CD14-positive monocyte (primary cell): ENCODE measurements around the gene MAP2K6. TPM values are rescaled to one million over a fixed set of nuclear protein-coding genes. Genes with fewer than 3 reads are reported as not detected.

Experiments
- DNase-seq, 3 donors: peaks; one replicate each; pipeline ENCODE4 v3.0.0-alpha.2; 2011 to 2022
- H2AFZ ChIP-seq: 2 replicates; pipeline ENCODE4 v1.6.0; 2012; ENCODE audit warnings: mild to moderate bottlenecking, low read depth, low read length, inconsistent platforms; ENCODE audit not compliant: insufficient read depth, poor library complexity, severe bottlenecking
- H3K27ac ChIP-seq, 2 donors: 1 replicate in 1 of 2; 2 replicates in 1 of 2; pipeline ENCODE4 v1.5.1; 2012 to 2013; ENCODE audit warnings: low read length in 2 of 2, control low read depth in 1 of 2, inconsistent platforms in 1 of 2, low read depth in 1 of 2, mild to moderate bottlenecking in 1 of 2
- H3K27me3 ChIP-seq, 2 donors: one replicate each; pipeline versions ENCODE4 v1.6.0 to v1.6.1; 2011 to 2013; ENCODE audit warnings: low read length in 2 of 2; ENCODE audit not compliant: control insufficient read depth in 2 of 2, insufficient read depth in 2 of 2
- H3K36me3 ChIP-seq, 2 donors: replicated peaks in 1 of 2; 1 replicate in 1 of 2; 2 replicates in 1 of 2; pipeline versions ENCODE4 v1.5.1 to v1.6.1; 2012 to 2013; ENCODE audit warnings: low read length in 2 of 2, control low read depth in 1 of 2, inconsistent platforms in 1 of 2, mild to moderate bottlenecking in 1 of 2; ENCODE audit not compliant: insufficient read depth in 2 of 2, control insufficient read depth in 1 of 2
- H3K4me1 ChIP-seq, 2 donors: 1 replicate in 1 of 2; 2 replicates in 1 of 2; pipeline versions ENCODE4 v1.5.1 to v1.6.1; 2012 to 2013; ENCODE audit warnings: low read length in 2 of 2, control low read depth in 1 of 2, inconsistent platforms in 1 of 2, mild to moderate bottlenecking in 1 of 2, moderate library complexity in 1 of 2; ENCODE audit not compliant: insufficient read depth in 2 of 2, control insufficient read depth in 1 of 2
- H3K4me2 ChIP-seq: replicated peaks from 2 replicates; pipeline ENCODE3; 2012; ENCODE audit warnings: low read length, moderate library complexity, mild to moderate bottlenecking; ENCODE audit not compliant: poor library complexity, severe bottlenecking; ENCODE audit errors: extremely low read depth
- H3K4me3 ChIP-seq, 3 experiments: fragments of 200-600 bp in 1 of 3; sonication (generic) in 1 of 3; replicated peaks in 1 of 3; 1 replicate in 2 of 3; 2 replicates in 1 of 3; pipeline ENCODE4 v1.5.1; 2011 to 2013; ENCODE audit warnings: low read length in 3 of 3, mild to moderate bottlenecking in 3 of 3, control low read depth in 2 of 3, low read depth in 2 of 3, inconsistent platforms in 1 of 3, moderate library complexity in 1 of 3
- H3K79me2 ChIP-seq: 2 replicates; pipeline ENCODE4 v1.6.0; 2012; ENCODE audit warnings: mild to moderate bottlenecking, control low read depth, inconsistent platforms, low read length, moderate library complexity; ENCODE audit not compliant: insufficient read depth
- H3K9ac ChIP-seq: 2 replicates; pipeline ENCODE4 v1.6.0; 2017; ENCODE audit warnings: low read length, mild to moderate bottlenecking; ENCODE audit not compliant: insufficient read depth, poor library complexity, severe bottlenecking
- H3K9me3 ChIP-seq, 2 donors: replicated peaks in 1 of 2; 1 replicate in 1 of 2; 2 replicates in 1 of 2; pipeline versions ENCODE4 v1.5.1 to v1.6.1; 2012 to 2013; ENCODE audit warnings: low read length in 2 of 2, control low read depth in 1 of 2; ENCODE audit not compliant: control insufficient read depth in 1 of 2, insufficient read depth in 1 of 2
- H4K20me1 ChIP-seq: 2 replicates; pipeline ENCODE4 v1.6.0; 2012; ENCODE audit warnings: mild to moderate bottlenecking, low read length, control low read depth, moderate library complexity; ENCODE audit not compliant: insufficient read depth
- H3K27ac Mint-ChIP-seq, 7 donors: one replicate each; pipeline ENCODE4 v1.8.0; 2020; ENCODE audit warnings: mild to moderate bottlenecking in 7 of 7, mixed read lengths in 7 of 7, moderate library complexity in 6 of 7, inconsistent platforms in 2 of 7
- H3K27me3 Mint-ChIP-seq, 3 donors: one replicate each; pipeline ENCODE4 v1.8.0; 2021 to 2022; ENCODE audit warnings: low read depth in 3 of 3, mild to moderate bottlenecking in 3 of 3, mixed read lengths in 3 of 3, moderate library complexity in 3 of 3, inconsistent platforms in 1 of 3
- H3K36me3 Mint-ChIP-seq, 2 donors: one replicate each; pipeline ENCODE4 v1.8.0; 2020; ENCODE audit warnings: mixed read lengths in 2 of 2, inconsistent platforms in 1 of 2, mild to moderate bottlenecking in 1 of 2
- H3K4me1 Mint-ChIP-seq: one replicate; pipeline ENCODE4 v1.8.0; 2020; ENCODE audit warnings: mild to moderate bottlenecking, mixed read lengths
- H3K4me3 Mint-ChIP-seq, 2 donors: one replicate each; pipeline ENCODE4 v1.8.0; 2020; ENCODE audit warnings: mild to moderate bottlenecking in 2 of 2, mixed read lengths in 2 of 2, moderate library complexity in 1 of 2
- H3K9me3 Mint-ChIP-seq, 7 donors: one replicate each; pipeline ENCODE4 v1.8.0; 2020 to 2022; ENCODE audit warnings: mixed read lengths in 7 of 7, mild to moderate bottlenecking in 6 of 7, moderate library complexity in 6 of 7, inconsistent platforms in 2 of 7
- WGBS: methylation state at CpG from one replicate; pipeline ENCODE4 v1.1.5; 2013; ENCODE audit warnings: missing lambda C conversion rate; ENCODE audit not compliant: insufficient coverage; 5-methylcytosine and 5-hydroxymethylcytosine counted together
- intact Hi-C, 2 donors: fragments of 100-400 bp; cut with micrococcal nuclease; formaldehyde crosslinking; loops; one replicate each; pipeline versions ENCODE4 v1.15.0 to v1.15.1; 2023
- polyA plus RNA-seq, 3 donors: library from polyadenylated mRNA; depleted of rRNA in 1 of 3; unstranded in 2 of 3; stranded (reverse) in 1 of 3; fragments of 300-500 nt in 2 of 3; fragments of >200 nt in 1 of 3; fragmentation: Illumina TruSeq in 2 of 3; gene quantifications; 1 replicate in 2 of 3; 2 replicates in 1 of 3; pipeline ENCODE4 v1.2.3, GENCODE V29; 2012 to 2021
- TF ChIP-seq, protein P1 (sequence below): fragments of 200-600 bp; IDR thresholded peaks from one replicate; pipeline ENCODE4 v1.8.0; 2022; ENCODE audit warnings: antibody characterized with exemption, mild to moderate bottlenecking

The MAP2K6 gene
- polyA plus RNA-seq, 3 donors: 13.5 to 28.9 (median 18.5) TPM

DNA sequence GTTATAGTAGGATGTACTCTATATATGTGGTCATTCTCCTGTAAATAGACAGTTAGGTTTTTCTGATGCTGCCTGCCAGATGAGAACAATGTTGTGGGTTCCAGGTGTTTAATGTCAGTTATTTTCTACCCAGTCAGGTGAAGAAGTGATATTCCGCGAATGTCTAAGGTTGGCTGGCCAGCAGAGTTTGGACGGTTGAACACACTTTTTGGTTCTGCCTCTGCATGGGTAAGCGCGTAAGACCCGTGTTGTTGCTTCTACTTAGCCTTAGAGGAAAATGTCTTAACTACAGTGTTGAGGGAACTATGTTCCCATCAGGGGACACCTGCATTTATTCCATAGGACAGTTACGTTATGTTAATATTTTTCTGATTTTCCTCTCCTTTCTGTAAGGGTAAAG lies 162.6 kb downstream of the MAP2K6 start:
- Histone ChIP-seq H3K4me3 (no peak overlapping the region), H3K9ac (no peak overlapping the region), H3K36me3 (no peaks in the 10 kb centered on the region), H3K4me1 (peaks cover 7 to 10% of the 10 kb centered on the region in 2 donors), H2AFZ (no peak overlapping the region), H3K4me2 (no peak overlapping the region), H4K20me1 (no peaks in the 10 kb centered on the region), H3K27ac (no peak overlapping the region), H3K27me3 (no peaks in the 10 kb centered on the region), H3K9me3 (no peaks in the 10 kb centered on the region), H3K79me2 (no peaks in the 10 kb centered on the region)
- intact Hi-C loops: loop anchor here in 1 of 2 donors (10.0 kb wide), 1 partner anchor 1058 kb away; no protein-coding TSS in a partner anchor
- no peaks in the 10 kb centered on the region for H3K9me3 Mint-ChIP-seq
- no peak for DNase-seq
- no peak overlapping the region for H3K27ac Mint-ChIP-seq
- H3K27me3 Mint-ChIP-seq: peaks cover 9 to 10% (median 10%) of the 10 kb centered on the region in 3 donors
- TF ChIP-seq, protein P1, sequence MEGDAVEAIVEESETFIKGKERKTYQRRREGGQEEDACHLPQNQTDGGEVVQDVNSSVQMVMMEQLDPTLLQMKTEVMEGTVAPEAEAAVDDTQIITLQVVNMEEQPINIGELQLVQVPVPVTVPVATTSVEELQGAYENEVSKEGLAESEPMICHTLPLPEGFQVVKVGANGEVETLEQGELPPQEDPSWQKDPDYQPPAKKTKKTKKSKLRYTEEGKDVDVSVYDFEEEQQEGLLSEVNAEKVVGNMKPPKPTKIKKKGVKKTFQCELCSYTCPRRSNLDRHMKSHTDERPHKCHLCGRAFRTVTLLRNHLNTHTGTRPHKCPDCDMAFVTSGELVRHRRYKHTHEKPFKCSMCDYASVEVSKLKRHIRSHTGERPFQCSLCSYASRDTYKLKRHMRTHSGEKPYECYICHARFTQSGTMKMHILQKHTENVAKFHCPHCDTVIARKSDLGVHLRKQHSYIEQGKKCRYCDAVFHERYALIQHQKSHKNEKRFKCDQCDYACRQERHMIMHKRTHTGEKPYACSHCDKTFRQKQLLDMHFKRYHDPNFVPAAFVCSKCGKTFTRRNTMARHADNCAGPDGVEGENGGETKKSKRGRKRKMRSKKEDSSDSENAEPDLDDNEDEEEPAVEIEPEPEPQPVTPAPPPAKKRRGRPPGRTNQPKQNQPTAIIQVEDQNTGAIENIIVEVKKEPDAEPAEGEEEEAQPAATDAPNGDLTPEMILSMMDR: no peak
- H3K4me1 Mint-ChIP-seq: peaks cover 8% of the 10 kb centered on the region
- 100% methylated on average over 2 of the region's 7 CpGs for WGBS
- H3K4me3 Mint-ChIP-seq: no peak overlapping the region
- no peaks in the 10 kb centered on the region for H3K36me3 Mint-ChIP-seq

GRCh38 chr17:69578385-69578936 lies 164.0 kb downstream of the MAP2K6 start:
- intact Hi-C loops: loop anchor here in 1 of 2 donors (10.0 kb wide), 1 partner anchor 1056 kb away; no protein-coding TSS in a partner anchor
- H3K4me2 ChIP-seq: no peak overlapping the region
- H3K9me3 ChIP-seq: no peaks in the 10 kb centered on the region
- WGBS: 100% methylated on average over 1 of the region's 4 CpGs
- H3K36me3 ChIP-seq: no peaks in the 10 kb centered on the region
- H3K27me3 ChIP-seq: no peaks in the 10 kb centered on the region
- H3K4me3 Mint-ChIP-seq: no peak overlapping the region
- H3K4me1 ChIP-seq: peaks cover 7 to 10% of the 10 kb centered on the region in 2 donors
- TF ChIP-seq, protein P1: no peak
- no peak overlapping the region for H3K9ac ChIP-seq
- H3K27ac Mint-ChIP-seq: no peak overlapping the region
- no peak overlapping the region for H2AFZ ChIP-seq
- H3K9me3 Mint-ChIP-seq: no peaks in the 10 kb centered on the region
- H3K4me3 ChIP-seq: no peak overlapping the region
- no peaks in the 10 kb centered on the region for H4K20me1 ChIP-seq
- no peaks in the 10 kb centered on the region for H3K36me3 Mint-ChIP-seq
- no peaks in the 10 kb centered on the region for H3K79me2 ChIP-seq
- no peak overlapping the region for H3K27ac ChIP-seq
- peaks cover 8% of the 10 kb centered on the region for H3K4me1 Mint-ChIP-seq
- no peak for DNase-seq
- H3K27me3 Mint-ChIP-seq: peaks cover 8 to 13% (median 9%) of the 10 kb centered on the region in 3 donors
